Peyer's patch (tissue), 4 donors: Measurements from ENCODE around the gene TRAPPC4. TPM values are rescaled to one million over a fixed set of nuclear protein-coding genes. Genes with fewer than 3 reads are reported as not detected.
A peak's percentile ranks its signal among the peaks of the same experiment; 100 is the strongest.
"Not testable (repeated sequence)": the region's sequence is repeated elsewhere in the genome, so short reads cannot be mapped to it uniquely, and the experiment has no call there.

ENCODE experiments used
- DNase-seq, 3 donors: peaks; one replicate each; pipeline ENCODE4 v3.0.0-alpha.2; 2017 to 2019
- H3K27ac ChIP-seq, 4 donors: fragments of 200-600 bp; sonication (generic); one replicate each; pipeline ENCODE4 v1.5.1; 2016 to 2019
- H3K27me3 ChIP-seq, 2 donors: fragments of 200-600 bp; sonication (generic); one replicate each; pipeline ENCODE4 v1.5.1; 2019
- H3K36me3 ChIP-seq, 3 donors: fragments of 200-600 bp; sonication (generic); one replicate each; pipeline ENCODE4 v1.5.1; 2016 to 2019
- H3K4me1 ChIP-seq, 4 donors: fragments of 200-600 bp; sonication (generic); one replicate each; pipeline ENCODE4 v1.5.1; 2016 to 2019
- H3K4me3 ChIP-seq, 4 donors: fragments of 200-600 bp; sonication (generic); 1 replicate in 3 of 4; 2 replicates in 1 of 4; pipeline ENCODE4 v1.5.1; 2016 to 2019; ENCODE audit warnings: mild to moderate bottlenecking in 1 of 4
- H3K9me3 ChIP-seq, 4 donors: fragments of 200-600 bp; sonication (generic); one replicate each; pipeline ENCODE4 v1.5.1; 2016 to 2019; ENCODE audit warnings: mild to moderate bottlenecking in 1 of 4
- POLR2A ChIP-seq, 2 donors: fragments of 450-650 bp; IDR thresholded peaks; one replicate each; pipeline ENCODE4 v1.5.1; 2017; ENCODE audit warnings: antibody characterized with exemption in 2 of 2, mild to moderate bottlenecking in 2 of 2, moderate library complexity in 2 of 2
- total RNA-seq, 4 donors: library from RNA; depleted of rRNA; stranded (reverse); fragments of >200 nt; gene quantifications; one replicate each; pipeline ENCODE4 v1.1.0, GENCODE V29; 2016
- TF ChIP-seq, protein P1 (sequence below), 6 experiments: fragments of 450-650 bp in 4 of 6; fragments of 200-600 bp in 2 of 6; sonication (generic) in 1 of 6; IDR thresholded peaks; one replicate each; pipeline ENCODE4 v1.5.1; 2017 to 2019; ENCODE audit warnings: antibody characterized with exemption in 6 of 6, mild to moderate bottlenecking in 3 of 6, moderate library complexity in 1 of 6

TRAPPC4 gene
- total RNA-seq, 4 donors from 2014 or later: 52.8 to 104 (median 77.8) TPM

DNA sequence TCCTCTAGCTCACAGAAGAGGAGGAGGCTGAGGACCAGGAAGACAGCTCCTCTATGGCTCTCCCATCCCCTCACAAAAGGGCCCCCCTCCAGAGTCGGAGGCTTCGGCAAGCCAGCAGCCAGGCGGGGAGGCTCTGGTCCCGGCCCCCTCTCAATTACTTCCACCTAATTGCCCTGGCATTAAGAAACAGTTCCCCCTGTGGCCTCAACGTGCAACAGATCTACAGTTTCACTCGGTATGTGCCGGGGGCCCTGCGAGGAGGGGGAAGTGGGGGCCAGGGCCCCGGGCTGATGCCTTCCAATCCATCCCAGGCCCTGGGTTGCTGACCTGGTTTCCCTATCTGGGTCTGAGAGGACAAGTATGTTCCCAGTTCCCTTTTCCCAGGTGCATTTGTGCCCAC lies 39.1 kb upstream of the TRAPPC4 start:
- DNase-seq: no peak
- no peaks in the 10 kb centered on the region for H3K36me3 ChIP-seq
- no peak overlapping the region for H3K4me3 ChIP-seq
- H3K27me3 ChIP-seq: no peaks in the 10 kb centered on the region
- H3K4me1 ChIP-seq: no peaks in the 10 kb centered on the region
- H3K27ac ChIP-seq: no peak overlapping the region
- no peaks in the 10 kb centered on the region for H3K9me3 ChIP-seq
- TF ChIP-seq, protein P1, sequence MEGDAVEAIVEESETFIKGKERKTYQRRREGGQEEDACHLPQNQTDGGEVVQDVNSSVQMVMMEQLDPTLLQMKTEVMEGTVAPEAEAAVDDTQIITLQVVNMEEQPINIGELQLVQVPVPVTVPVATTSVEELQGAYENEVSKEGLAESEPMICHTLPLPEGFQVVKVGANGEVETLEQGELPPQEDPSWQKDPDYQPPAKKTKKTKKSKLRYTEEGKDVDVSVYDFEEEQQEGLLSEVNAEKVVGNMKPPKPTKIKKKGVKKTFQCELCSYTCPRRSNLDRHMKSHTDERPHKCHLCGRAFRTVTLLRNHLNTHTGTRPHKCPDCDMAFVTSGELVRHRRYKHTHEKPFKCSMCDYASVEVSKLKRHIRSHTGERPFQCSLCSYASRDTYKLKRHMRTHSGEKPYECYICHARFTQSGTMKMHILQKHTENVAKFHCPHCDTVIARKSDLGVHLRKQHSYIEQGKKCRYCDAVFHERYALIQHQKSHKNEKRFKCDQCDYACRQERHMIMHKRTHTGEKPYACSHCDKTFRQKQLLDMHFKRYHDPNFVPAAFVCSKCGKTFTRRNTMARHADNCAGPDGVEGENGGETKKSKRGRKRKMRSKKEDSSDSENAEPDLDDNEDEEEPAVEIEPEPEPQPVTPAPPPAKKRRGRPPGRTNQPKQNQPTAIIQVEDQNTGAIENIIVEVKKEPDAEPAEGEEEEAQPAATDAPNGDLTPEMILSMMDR (IDR thresholded peaks at IDR 0.05): no peak
- TF ChIP-seq POLR2A (IDR thresholded peaks at IDR 0.05): no peak

DNA sequence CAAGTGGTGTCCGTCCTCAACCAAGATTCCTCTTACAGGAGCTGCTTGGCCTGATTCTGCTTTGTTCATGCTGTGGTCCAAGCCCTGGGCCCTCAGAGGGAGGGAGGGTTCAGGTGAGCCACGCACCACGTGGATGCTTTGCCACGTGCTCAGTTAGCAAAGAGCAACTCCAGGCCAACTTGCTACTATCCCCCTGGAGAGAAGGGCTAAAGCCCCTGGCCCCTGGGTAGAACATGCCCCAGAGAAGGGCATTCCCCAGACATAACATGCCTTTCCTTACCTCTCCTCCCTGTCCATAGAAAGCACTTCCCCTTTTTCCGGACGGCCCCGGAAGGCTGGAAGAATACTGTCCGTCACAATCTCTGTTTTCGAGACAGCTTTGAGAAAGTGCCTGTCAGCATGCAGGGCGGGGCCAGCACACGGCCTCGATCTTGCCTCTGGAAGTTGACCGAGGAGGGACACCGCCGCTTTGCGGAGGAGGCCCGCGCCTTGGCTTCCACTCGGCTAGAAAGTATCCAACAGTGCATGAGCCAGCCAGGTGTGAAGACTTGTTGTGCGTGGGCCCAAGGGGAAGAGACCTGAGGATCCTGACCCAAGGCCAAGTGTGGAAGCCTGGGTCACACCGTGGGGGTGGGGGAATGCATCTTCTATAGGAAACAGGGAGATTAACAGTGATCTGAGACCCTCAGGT lies 38.2 kb upstream of the TRAPPC4 start:
- peak in 1 of 3 donors; percentile 55 for DNase-seq
- H3K4me3 ChIP-seq: no peak overlapping the region
- H3K27me3 ChIP-seq: no peaks in the 10 kb centered on the region
- TF ChIP-seq POLR2A (IDR thresholded peaks at IDR 0.05): no peak
- TF ChIP-seq, protein P1 (IDR thresholded peaks at IDR 0.05): no peak
- H3K9me3 ChIP-seq: no peaks in the 10 kb centered on the region
- H3K4me1 ChIP-seq: no peaks in the 10 kb centered on the region
- no peaks in the 10 kb centered on the region for H3K36me3 ChIP-seq
- H3K27ac ChIP-seq: no peak overlapping the region

DNA sequence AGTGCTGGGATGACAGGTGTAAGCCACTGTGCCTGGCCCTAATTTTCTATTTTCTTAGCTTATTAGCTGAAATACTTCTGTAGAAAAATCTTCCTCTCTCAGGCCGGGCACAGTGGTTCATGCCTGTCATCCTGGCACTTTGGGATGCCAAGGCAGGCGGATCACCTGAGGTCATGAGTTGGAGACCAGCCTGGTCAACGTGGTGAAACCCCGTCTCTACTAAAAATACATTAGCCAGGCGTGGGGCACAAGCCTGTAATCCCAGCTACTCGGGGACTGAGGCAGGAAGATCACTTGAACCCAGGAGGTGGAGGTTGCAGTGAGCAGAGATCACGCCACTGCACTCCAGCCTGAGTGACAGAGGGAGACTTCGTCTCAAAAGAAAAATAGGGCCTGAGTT lies 34.2 kb upstream of the TRAPPC4 start:
- not testable (repeated sequence) for H3K27me3 ChIP-seq, H3K9me3 ChIP-seq, H3K4me3 ChIP-seq, H3K4me1 ChIP-seq, DNase-seq, H3K27ac ChIP-seq, H3K36me3 ChIP-seq

DNA sequence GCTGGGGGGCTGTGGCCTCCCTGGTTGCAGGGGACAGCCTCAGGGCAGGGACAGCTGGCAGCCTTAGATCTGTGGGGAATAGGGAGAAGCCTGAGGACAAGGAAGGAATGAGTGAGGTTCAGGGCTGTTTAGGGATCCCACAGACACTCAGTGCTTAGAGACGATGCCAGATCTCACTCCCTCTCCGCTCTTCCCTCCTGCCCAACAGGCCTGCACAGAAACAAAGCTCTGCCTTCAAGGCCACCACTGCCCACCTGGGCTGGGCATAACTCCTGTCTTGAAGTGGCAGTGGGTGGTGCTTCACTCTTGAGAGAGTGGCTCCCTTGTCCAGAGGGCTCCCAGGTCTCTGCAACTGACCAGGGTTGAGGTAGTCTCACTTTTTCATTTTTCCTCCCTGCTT lies 33.7 kb upstream of the TRAPPC4 start:
- no peak for DNase-seq
- Histone ChIP-seq H3K4me1 (no peaks in the 10 kb centered on the region), H3K36me3 (no peaks in the 10 kb centered on the region)

DNA sequence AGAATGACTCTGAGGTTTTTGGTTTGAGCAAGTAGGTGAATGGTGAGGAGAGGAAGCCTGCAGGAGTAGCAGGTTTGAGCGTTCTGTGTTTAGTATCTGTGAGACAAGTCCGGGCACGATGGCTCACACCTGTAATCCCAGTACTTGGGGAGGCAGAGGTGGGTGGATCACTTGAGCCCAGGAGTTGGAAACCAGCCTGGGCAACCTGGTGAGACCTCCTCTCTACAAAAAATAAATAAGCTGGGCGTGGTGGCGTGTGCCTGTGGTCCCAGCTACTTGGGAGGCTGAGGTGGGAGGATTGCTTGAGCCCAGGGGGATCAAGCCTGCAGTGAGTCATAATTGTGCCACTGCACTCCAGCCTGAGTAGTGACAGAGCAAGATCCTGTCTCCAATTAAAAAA lies 30.3 kb upstream of the TRAPPC4 start:
- Histone ChIP-seq H3K4me1 (no peaks in the 10 kb centered on the region), H3K27me3 (no peaks in the 10 kb centered on the region), H3K9me3 (no peaks in the 10 kb centered on the region), H3K27ac (no peak overlapping the region), H3K36me3 (no peaks in the 10 kb centered on the region), H3K4me3 (no peak overlapping the region)
- TF ChIP-seq, protein P1 (IDR thresholded peaks at IDR 0.05): no peak
- TF ChIP-seq POLR2A (IDR thresholded peaks at IDR 0.05): no peak
- DNase-seq: no peak

More for the DNA sequence above, 33.7 kb upstream of the TRAPPC4 start:
- H3K9me3 ChIP-seq: no peaks in the 10 kb centered on the region
- no peak overlapping the region for H3K27ac ChIP-seq
- TF ChIP-seq, protein P1 (IDR thresholded peaks at IDR 0.05): no peak
- TF ChIP-seq POLR2A (IDR thresholded peaks at IDR 0.05): no peak
- H3K27me3 ChIP-seq: no peaks in the 10 kb centered on the region
- no peak overlapping the region for H3K4me3 ChIP-seq

DNA sequence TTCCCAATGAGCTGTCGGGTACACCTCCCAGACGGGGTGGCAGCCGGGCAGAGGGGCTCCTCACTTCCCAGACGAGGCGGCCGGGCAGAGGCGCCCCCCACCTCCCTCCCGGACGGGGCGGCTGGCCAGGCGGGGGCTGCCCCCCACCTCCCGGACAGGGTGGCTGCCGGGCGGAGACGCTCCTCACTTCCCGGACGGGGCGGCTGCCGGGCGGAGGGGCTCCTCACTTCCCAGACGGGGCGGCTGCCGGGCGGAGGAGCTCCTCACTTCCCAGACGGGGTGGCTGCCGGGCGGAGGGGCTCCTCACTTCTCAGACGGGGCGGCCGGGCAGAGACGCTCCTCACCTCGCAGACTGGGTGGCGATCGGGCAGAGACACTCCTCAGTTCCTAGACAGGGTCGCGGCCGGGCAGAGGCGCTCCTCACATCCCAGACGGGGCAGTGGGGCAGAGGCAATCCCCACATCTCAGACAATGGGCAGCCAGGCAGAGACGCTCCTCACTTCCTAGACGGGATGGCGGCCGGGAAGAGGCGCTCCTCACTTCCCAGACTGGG lies 27.0 kb upstream of the TRAPPC4 start:
- not testable (repeated sequence) for H3K27me3 ChIP-seq, H3K27ac ChIP-seq, H3K4me1 ChIP-seq, DNase-seq, H3K36me3 ChIP-seq, H3K9me3 ChIP-seq, H3K4me3 ChIP-seq
